Right kidney (tissue), 1 donor: ENCODE measurements around the gene DIPK1B.
A peak's percentile ranks its signal among the peaks of the same experiment; 100 is the strongest.

Source experiments
- DNase-seq: peaks from one replicate; pipeline ENCODE4 v3.0.0-alpha.2; 2016

The DIPK1B gene

DNA sequence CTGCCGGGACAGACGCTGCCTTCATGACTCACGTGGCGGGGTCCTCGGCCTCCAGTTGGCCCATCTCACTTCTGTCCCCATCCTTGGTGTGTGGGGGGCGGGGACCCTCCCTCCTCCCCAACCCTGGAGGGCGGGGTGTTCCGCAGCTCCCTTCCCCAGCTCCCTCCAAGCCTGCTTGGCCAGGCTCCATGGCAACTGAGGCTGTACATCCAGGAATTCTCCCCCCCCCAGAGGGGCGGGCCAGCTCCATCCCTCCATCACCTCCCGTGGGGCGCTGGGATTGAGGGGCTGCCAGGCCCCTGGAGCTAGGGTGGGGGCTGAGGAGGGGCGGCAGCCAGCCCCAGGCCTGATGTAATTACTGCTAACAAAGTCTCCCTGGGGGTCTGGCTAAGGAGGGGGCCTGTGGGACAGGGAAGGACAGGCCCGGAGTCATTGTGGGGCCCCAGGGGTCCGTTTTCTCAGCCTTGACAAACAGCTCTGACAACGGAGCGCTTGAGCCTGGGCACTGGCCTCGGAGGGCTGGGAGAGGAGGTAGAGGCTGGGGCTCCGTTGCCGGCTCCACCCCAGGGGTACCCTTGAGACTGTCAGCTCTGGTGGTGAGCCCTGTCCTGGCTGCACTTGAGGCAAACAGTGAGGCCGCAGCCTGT is 8.0 kb downstream of the DIPK1B start:
- DNase-seq, result no peak

DNA sequence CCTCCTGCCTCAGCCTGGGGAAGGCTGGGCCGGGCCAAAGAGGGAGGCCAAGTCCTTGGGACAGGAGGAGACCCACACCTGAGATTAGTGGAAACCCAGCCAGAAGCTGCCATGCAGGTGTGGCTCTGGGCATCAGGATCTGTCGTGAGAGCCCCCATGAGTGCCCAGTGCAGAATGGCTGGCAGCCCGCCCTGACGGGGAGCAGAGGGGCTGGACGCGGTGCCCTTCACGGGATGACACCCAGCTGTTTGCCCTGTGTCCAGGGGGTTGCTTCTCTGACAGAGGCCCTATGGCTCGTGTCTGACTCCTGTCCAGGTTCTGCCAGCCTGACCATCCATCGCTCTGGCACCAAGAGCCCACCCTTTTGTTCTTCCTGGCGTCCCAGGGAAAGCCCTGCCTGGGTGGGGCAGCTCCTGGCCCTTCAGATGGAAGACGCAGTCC is 8.5 kb downstream of the DIPK1B start:
- DNase-seq, result no peak

DNA sequence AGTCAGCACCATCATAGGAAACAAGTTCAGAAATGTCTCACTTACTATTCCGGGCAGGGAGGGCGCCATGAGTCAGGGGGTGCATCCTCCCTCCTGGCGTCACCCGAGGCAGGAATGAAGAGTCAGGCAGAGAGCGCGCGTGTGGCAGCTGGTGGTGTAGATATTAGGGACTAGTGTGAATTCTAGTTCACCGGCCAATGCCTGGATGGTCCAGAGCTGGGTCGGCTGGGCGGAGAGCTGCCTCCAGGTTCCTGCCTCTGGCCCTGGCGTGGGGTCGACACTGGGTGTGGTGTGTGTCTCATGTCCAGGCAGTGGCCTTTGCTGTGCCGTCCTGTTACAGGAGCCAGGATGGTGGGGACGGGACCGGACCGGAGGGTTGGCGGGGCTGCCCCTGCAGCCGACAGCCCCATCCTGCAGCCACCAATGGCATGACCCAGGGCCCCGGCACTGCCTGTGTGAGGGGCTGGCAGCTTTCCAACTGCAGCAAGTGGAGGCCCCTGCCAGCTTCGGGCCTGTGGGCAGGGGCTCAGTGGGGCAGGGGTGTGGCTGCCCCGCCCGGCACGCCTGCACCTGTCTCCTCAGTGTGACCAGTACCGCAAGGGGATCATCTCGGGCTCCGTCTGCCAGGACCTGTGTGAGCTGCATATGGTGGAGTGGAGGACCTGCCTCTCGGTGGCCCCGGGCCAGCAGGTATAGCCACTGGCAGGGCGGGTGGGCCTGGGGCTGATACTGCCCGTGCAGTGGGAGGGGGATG is 9.1 kb downstream of the DIPK1B start:
- no peak for DNase-seq

- no peak for DNase-seq
These were observed 10.0 kb downstream of the DIPK1B start for GRCh38 chr9:136722093-136722968.

GRCh38 chr9:136722969-136723356 is 10.6 kb downstream of the DIPK1B start:
- no peak for DNase-seq

- DNase-seq, result no peak
These were observed 11.1 kb downstream of the DIPK1B start for GRCh38 chr9:136723362-136723976.

GRCh38 chr9:136723989-136724388 is 11.6 kb downstream of the DIPK1B start:
- DNase-seq, result no peak

DNA sequence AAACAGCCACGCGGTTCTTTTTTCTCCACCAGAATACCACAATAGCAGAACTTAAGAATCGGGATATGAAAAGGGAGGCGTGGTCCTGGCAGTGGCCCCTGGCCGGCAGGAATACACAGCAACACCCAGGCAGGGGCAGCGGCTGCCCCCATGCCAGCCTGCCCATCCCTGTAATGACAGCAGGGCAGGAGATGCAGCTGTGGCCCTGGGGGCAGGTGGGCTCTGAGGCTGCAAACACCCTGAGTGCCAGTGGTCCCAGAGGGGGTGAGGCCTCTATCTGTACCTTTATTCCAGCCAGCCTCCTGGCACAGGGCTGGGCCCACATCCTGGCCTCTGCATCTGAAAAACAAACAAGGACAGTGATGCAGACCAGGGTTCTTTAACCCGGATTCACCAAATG is 12.4 kb downstream of the DIPK1B start:
- no peak for DNase-seq

GRCh38 chr9:136725612-136726011 is 13.2 kb downstream of the DIPK1B start:
- DNase-seq, result no peak

- no peak for DNase-seq
These were observed 13.7 kb downstream of the DIPK1B start for GRCh38 chr9:136726118-136726517.

- DNase-seq, result no peak
These were observed 14.3 kb downstream of the DIPK1B start for GRCh38 chr9:136726631-136727191.

- DNase-seq, result peak; percentile 82
These were observed 15.7 kb downstream of the DIPK1B start for GRCh38 chr9:136728080-136728547.

GRCh38 chr9:136728548-136729123 is 16.3 kb downstream of the DIPK1B start:
- DNase-seq, result peak; percentile 78

- DNase-seq, result no peak
These were observed 16.8 kb downstream of the DIPK1B start for GRCh38 chr9:136729144-136729543.

- DNase-seq, result no peak
These were observed 17.6 kb downstream of the DIPK1B start for GRCh38 chr9:136729926-136730325.

DNA sequence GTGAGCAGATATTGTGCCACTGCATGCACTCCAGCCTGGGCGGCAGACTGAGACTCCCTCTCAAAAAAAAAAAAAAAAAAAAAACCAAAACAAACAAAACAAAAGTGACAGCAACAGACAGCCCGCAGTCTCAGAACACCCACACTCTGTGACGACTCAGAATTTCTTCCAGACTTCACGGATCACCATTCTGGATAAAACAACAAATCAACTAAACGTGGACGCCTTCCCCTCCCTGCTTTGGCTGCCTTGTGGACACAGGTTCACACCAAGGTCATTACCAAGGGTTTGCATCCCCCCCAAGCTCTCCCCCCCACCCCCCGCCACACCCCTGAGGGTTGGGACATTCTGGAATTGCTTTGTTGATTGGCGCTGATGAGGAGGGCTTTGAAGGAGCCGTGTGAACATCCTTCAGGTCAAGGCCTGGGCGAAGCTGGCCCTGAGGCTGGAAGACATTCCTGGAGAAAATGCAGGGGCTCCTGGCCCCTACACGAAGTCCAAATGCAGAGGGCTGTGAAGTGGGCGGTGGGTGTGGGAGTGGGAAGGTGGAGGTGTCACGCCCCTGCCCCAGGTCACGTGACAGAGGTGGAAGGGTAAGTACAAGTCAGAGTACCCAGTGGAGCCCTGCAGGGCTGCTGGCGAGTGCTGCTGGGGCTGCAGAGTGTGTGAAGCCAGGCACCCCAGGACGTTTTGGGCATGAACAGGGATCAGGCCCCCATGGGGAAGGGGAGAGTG is 20.2 kb downstream of the DIPK1B start:
- DNase-seq, result no peak

DNA sequence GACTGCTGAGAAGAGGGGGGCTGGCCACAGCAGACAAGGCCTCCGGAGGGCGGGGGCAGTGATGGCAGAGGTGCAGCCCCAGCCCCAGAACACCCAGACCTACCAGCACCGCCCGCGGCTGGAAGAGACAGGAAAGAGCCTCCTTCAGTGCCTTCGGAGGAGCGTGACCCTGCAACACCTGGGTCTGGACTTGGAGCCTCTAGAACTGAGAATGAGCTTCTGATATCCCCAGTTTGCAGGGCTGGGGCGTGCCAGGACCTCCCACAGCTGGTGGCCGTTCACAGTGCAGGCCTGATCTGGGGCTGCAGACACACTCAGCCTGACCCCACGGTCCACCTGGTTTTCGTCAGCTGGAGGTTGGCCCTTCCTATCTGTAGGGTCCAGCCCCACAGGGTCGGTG is 21.2 kb downstream of the DIPK1B start:
- DNase-seq, result no peak

DNA sequence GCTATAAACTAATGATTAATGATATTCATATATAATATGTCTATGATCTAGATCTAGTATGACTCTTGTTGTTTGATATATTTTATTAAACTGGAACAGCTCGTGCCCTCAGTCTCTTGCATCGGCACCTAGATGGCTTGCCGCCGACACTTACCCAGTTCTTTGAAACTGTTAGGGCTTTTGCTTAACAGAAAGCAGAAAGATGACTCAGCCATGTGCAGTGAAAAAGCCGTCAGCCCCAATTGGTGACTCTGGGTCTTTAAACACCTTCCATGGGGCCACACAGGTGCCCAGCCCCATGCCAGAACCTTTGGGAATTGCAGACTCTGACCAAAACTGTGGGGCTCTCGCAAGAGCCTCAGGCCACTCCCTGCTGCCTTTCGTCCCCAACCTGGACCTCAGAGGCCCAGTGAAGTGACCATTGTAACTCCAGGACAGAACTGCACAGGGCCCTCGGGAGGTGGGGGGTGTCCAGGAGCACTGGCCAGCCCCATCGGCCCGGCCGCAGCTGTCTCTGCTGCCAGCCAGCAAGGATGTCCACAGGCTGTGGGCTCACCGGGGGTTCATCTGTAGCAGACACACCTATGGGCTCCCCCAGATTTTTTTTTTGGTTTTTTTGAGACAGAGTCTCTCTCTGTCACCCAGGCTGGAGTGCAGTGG is 22.6 kb downstream of the DIPK1B start:
- no peak for DNase-seq

DNA sequence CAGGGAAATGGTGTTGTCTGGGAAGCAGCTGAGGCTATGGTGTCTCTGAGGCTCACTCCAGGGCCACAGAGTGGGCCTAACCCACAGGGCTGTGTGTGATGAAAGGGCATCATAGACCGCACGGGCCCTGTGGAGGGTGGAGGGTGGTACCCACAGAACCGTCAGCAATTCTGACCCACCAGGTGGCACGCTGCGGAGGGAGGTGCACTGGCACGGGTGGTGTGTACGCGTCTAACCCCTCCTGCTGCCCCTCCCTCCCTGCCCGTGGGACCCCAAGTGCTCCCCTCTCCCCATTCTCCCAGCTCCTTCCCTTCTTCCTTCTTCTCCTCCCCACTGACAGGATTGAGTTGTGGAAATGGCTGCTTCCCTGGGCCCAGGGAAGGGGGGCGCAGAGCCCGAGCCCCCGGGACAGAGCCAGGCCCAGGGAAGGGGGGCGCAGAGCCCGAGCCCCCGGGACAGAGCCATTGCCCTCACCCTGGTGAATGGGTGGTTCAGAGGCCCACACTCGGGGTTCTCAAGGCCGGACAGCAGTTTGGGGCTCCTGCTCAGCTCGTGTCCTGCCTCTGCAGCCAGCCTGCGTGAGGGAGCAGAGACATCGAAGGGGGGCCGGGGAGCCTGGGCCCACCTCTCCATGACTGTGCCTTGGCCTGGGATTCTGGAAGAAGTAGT is 23.6 kb downstream of the DIPK1B start:
- DNase-seq, result no peak

- DNase-seq, result no peak
These were observed 26.6 kb downstream of the DIPK1B start for GRCh38 chr9:136738960-136739359.
